ENCODE data around the gene HS3ST2.

- TF ChIP-seq POLR2A (IDR thresholded peaks at IDR 0.05) (no peak), CTCF (IDR thresholded peaks at IDR 0.05) (no peak)
Observed at GRCh38 chr16:22782314-22782713, 31.6 kb upstream of the HS3ST2 start.

Data from testis (tissue), 2 donors.